ENCODE results near the gene TRPV2. TPM values are rescaled to one million over a fixed set of nuclear protein-coding genes. Genes with fewer than 3 reads are reported as not detected.
"Not testable (repeated sequence)": the region's sequence is repeated elsewhere in the genome, so short reads cannot be mapped to it uniquely, and the experiment has no call there.

TRPV2 gene
- total RNA-seq, 2 experiments from 2014 or later: 4.9 to 10.5 TPM

GRCh38 chr17:16439811-16440351, 24.5 kb downstream of the TRPV2 start:
- H3K27ac ChIP-seq (ENCODE audit: low read depth, low read length, poor library complexity, severe bottlenecking): peak overlapping the region; percentile 87
- H3K4me1 ChIP-seq (ENCODE audit: insufficient read depth, low read length, poor library complexity, severe bottlenecking): peaks cover 33% of the 10 kb centered on the region
- DNase-seq (ENCODE audit: low spot score): peak; percentile 51

GRCh38 chr17:16440354-16440753, 25.0 kb downstream of the TRPV2 start:
- BruUV-seq (replicated peaks); H3K9me3 ChIP-seq (ENCODE audit: low read length); H3K9me2 ChIP-seq (ENCODE audit: insufficient read depth, low read length); DNase-seq (ENCODE audit: low spot score); H2AFZ ChIP-seq (ENCODE audit: low read length); CTCF ChIA-PET (ENCODE audit: unreplicated experiment); intact Hi-C loops (cut with micrococcal nuclease; ENCODE audit: unreplicated experiment): not testable (repeated sequence)
- Histone ChIP-seq H3K4me1 (ENCODE audit: insufficient read depth, low read length, poor library complexity, severe bottlenecking) (peaks cover 33% of the 10 kb centered on the region), H3K4me2 (ENCODE audit: low read length) (peak overlapping the region; percentile 91), H3K79me2 (ENCODE audit: insufficient read depth, low read depth, low read length) (peaks cover 45% of the 10 kb centered on the region), H4K20me1 (ENCODE audit: insufficient read depth, low read length) (peaks cover 22% of the 10 kb centered on the region; the same call in 1 of the 2 replicates), H3K36me3 (ENCODE audit: insufficient read depth, low read length) (peaks cover 63% of the 10 kb centered on the region), H3K27ac (ENCODE audit: low read depth, low read length, poor library complexity, severe bottlenecking) (peak overlapping the region; percentile 87), H3K4me3 (ENCODE audit: low read depth, low read length, poor library complexity, severe bottlenecking) (peak overlapping the region; percentile 98)
- POLR2A ChIA-PET: interaction anchor here (0.7 to 0.9 kb wide), 2 partner anchors 88 to 232 kb away, joined by 4 to 5 read pairs; no protein-coding TSS in a partner anchor

More at GRCh38 chr17:16439811-16440351, 24.5 kb downstream of the TRPV2 start:
- intact Hi-C loops (cut with micrococcal nuclease; ENCODE audit: unreplicated experiment): loop anchor here (2.0 kb wide), 1 partner anchor 59 kb away; the partner anchor contains the start of gene UBB
- peaks cover 22% of the 10 kb centered on the region; the same call in 1 of the 2 replicates for H4K20me1 ChIP-seq (ENCODE audit: insufficient read depth, low read length)
- no peaks in the 10 kb centered on the region for H3K9me2 ChIP-seq (ENCODE audit: insufficient read depth, low read length)
- H3K9me3 ChIP-seq (ENCODE audit: low read length): no peaks in the 10 kb centered on the region
- H3K79me2 ChIP-seq (ENCODE audit: insufficient read depth, low read depth, low read length): peaks cover 45% of the 10 kb centered on the region
- no TSS peak for BruUV-seq (replicated peaks)
- TF ChIP-seq EZH2phosphoT487 (IDR thresholded peaks at IDR 0.05; ENCODE audit: borderline replicate concordance, low read depth, low read length): no peak
- TF ChIP-seq CTCF (conservative IDR thresholded peaks at IDR 0.05; ENCODE audit: low read length): no peak
- H3K36me3 ChIP-seq (ENCODE audit: insufficient read depth, low read length): peaks cover 60% of the 10 kb centered on the region
- H3K4me2 ChIP-seq (ENCODE audit: low read length): peak overlapping the region; percentile 91
- ChIA-PET CTCF (ENCODE audit: unreplicated experiment) (no interaction called here), POLR2A (interaction anchor here (0.7 to 0.9 kb wide), 2 partner anchors 87 to 232 kb away, joined by 4 to 5 read pairs; no protein-coding TSS in a partner anchor)
- H3K4me3 ChIP-seq (ENCODE audit: low read depth, low read length, poor library complexity, severe bottlenecking): peak overlapping the region; percentile 98
- no peak overlapping the region for H2AFZ ChIP-seq (ENCODE audit: low read length)

- peak overlapping the region; percentile 87 for H3K27ac ChIP-seq (ENCODE audit: low read depth, low read length, poor library complexity, severe bottlenecking)
- intact Hi-C loops (cut with micrococcal nuclease; ENCODE audit: unreplicated experiment): no loop called here
- peak overlapping the region; percentile 98 for H3K4me3 ChIP-seq (ENCODE audit: low read depth, low read length, poor library complexity, severe bottlenecking)
- POLR2A ChIA-PET: interaction anchor here (0.6 to 1.4 kb wide), 6 partner anchors 31 to 1827 kb away, joined by 3 to 5 read pairs (median 4); no protein-coding TSS in a partner anchor
- peaks cover 33% of the 10 kb centered on the region for H3K4me1 ChIP-seq (ENCODE audit: insufficient read depth, low read length, poor library complexity, severe bottlenecking)
- peaks cover 45% of the 10 kb centered on the region for H3K79me2 ChIP-seq (ENCODE audit: insufficient read depth, low read depth, low read length)
- H3K9me3 ChIP-seq (ENCODE audit: low read length): no peaks in the 10 kb centered on the region
- H3K9me2 ChIP-seq (ENCODE audit: insufficient read depth, low read length): no peaks in the 10 kb centered on the region
- peaks cover 70% of the 10 kb centered on the region for H3K36me3 ChIP-seq (ENCODE audit: insufficient read depth, low read length)
- no TSS peak for BruUV-seq (replicated peaks)
- no peak overlapping the region for H2AFZ ChIP-seq (ENCODE audit: low read length)
- no peak for DNase-seq (ENCODE audit: low spot score)
- H4K20me1 ChIP-seq (ENCODE audit: insufficient read depth, low read length): peaks cover 22% of the 10 kb centered on the region; the same call in 1 of the 2 replicates
- H3K4me2 ChIP-seq (ENCODE audit: low read length): peak overlapping the region; percentile 91
- TF ChIP-seq EZH2phosphoT487 (IDR thresholded peaks at IDR 0.05; ENCODE audit: borderline replicate concordance, low read depth, low read length): no peak
- TF ChIP-seq CTCF (conservative IDR thresholded peaks at IDR 0.05; ENCODE audit: low read length): no peak
- CTCF ChIA-PET (ENCODE audit: unreplicated experiment): interaction anchor here (1.4 kb wide), 1 partner anchor 12 kb away, joined by 6 read pairs; no protein-coding TSS in a partner anchor
These were observed 25.7 kb downstream of the TRPV2 start for GRCh38 chr17:16440901-16441629.

Data from OCI-LY7 (cell line).